ENCODE data around the gene RNASEL. TPM values are rescaled to one million over a fixed set of nuclear protein-coding genes. Genes with fewer than 3 reads are reported as not detected.
"Not testable (repeated sequence)": the region's sequence is repeated elsewhere in the genome, so short reads cannot be mapped to it uniquely, and the experiment has no call there.

Gene RNASEL
- polyA plus RNA-seq, 1 donor (not counting 4 experiments of a cell fraction or from before 2014, with no cell fraction given): 4.7 TPM

DNA sequence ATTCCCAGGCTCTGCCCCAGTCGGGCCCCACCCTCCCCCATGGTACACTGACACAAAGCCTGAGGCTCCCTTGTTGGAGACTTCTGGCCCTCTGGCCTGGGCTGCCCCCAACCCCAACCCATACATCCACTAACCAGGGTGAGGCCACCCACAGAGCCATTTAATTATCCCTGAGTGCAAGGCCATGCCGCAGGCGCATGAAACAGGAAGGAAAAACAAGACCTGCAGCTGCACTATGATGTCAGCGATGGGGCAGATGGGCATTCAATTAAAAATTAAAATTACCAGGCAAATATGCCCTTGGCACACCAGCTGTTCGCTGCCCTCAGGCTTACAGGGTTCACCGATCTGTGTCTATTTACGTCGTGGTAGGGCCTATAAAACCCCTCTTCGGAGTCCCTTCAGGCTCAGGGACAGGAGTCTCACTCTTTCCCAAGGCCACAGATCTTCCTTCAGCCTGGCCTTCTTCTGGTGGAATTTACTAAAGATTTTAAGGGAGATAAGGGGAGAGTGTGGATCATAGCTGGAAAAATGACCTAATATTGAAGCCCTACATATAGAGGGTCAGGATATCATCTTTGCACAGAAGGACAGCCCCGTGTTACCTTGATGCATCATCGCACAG is 44.7 kb upstream of the RNASEL start:
- dilution Hi-C loops (cut with MboI; ENCODE audit: extremely low pct_ligation_motif_present, low sequenced_read_pairs): no loop called here
- no peak overlapping the region for H2AFZ ChIP-seq (ENCODE audit: control insufficient read depth, low read length)
- H3K4me2 ChIP-seq (ENCODE audit: control insufficient read depth, extremely low read depth, insufficient read depth, low read depth, low read length): no peak overlapping the region
- H3K36me3 ChIP-seq (ENCODE audit: control insufficient read depth in 2 of 2, extremely low read depth in 1 of 2, insufficient read depth in 2 of 2, low read length in 2 of 2): no peaks in the 10 kb centered on the region
- H3K4me3 ChIP-seq (ENCODE audit: control insufficient read depth in 2 of 3, extremely low read depth in 1 of 3, insufficient read depth in 2 of 3, low read depth in 1 of 3, low read length in 3 of 3): no peak overlapping the region
- no peaks in the 10 kb centered on the region for H3K4me1 ChIP-seq (ENCODE audit: control insufficient read depth, extremely low read depth, insufficient read depth, low read length)
- H4K20me1 ChIP-seq (ENCODE audit: control insufficient read depth, extremely low read depth, insufficient read depth, low read length): no peaks in the 10 kb centered on the region
- no peaks in the 10 kb centered on the region for H3K9me3 ChIP-seq (ENCODE audit: control insufficient read depth, low read depth, low read length)
- H3K9ac ChIP-seq (ENCODE audit: control insufficient read depth, extremely low read depth, insufficient read depth, low read length): no peak overlapping the region
- H3K9me1 ChIP-seq (ENCODE audit: control insufficient read depth, extremely low read depth, insufficient read depth, low read length): no peaks in the 10 kb centered on the region
- H3K27ac ChIP-seq (ENCODE audit: control insufficient read depth, insufficient read depth, low read length): no peak overlapping the region
- no peak for FAIRE-seq
- TF ChIP-seq CTCF (optimal IDR thresholded peaks at IDR 0.05 in 1 of 3, IDR thresholded peaks at IDR 0.05 in 1 of 3, conservative IDR thresholded peaks at IDR 0.05 in 1 of 3; ENCODE audit: extremely low read depth in 1 of 3, insufficient read depth in 2 of 3, low read length in 3 of 3) (no peak), EZH2 (IDR thresholded peaks at IDR 0.05; ENCODE audit: low read length) (no peak)
- H3K79me2 ChIP-seq (ENCODE audit: control insufficient read depth, insufficient read depth, low read length): no peaks in the 10 kb centered on the region
- H3K27me3 ChIP-seq (ENCODE audit: control insufficient read depth, extremely low read depth, insufficient read depth, low read length): no peaks in the 10 kb centered on the region
- no peak for DNase-seq (ENCODE audit: low read depth, low spot score)

GRCh38 chr1:182633031-182633430 is 44.0 kb upstream of the RNASEL start:
- Histone ChIP-seq H3K4me2 (ENCODE audit: control insufficient read depth, extremely low read depth, insufficient read depth, low read depth, low read length) (no peak overlapping the region), H3K4me1 (ENCODE audit: control insufficient read depth, extremely low read depth, insufficient read depth, low read length) (no peaks in the 10 kb centered on the region), H4K20me1 (ENCODE audit: control insufficient read depth, extremely low read depth, insufficient read depth, low read length) (no peaks in the 10 kb centered on the region), H3K79me2 (ENCODE audit: control insufficient read depth, insufficient read depth, low read length) (no peaks in the 10 kb centered on the region), H3K27ac (ENCODE audit: control insufficient read depth, insufficient read depth, low read length) (no peak overlapping the region), H2AFZ (ENCODE audit: control insufficient read depth, low read length) (no peak overlapping the region), H3K9me3 (ENCODE audit: control insufficient read depth, low read depth, low read length) (no peaks in the 10 kb centered on the region), H3K36me3 (ENCODE audit: control insufficient read depth in 2 of 2, extremely low read depth in 1 of 2, insufficient read depth in 2 of 2, low read length in 2 of 2) (no peaks in the 10 kb centered on the region), H3K27me3 (ENCODE audit: control insufficient read depth, extremely low read depth, insufficient read depth, low read length) (no peaks in the 10 kb centered on the region), H3K9me1 (ENCODE audit: control insufficient read depth, extremely low read depth, insufficient read depth, low read length) (no peaks in the 10 kb centered on the region), H3K4me3 (ENCODE audit: control insufficient read depth in 2 of 3, extremely low read depth in 1 of 3, insufficient read depth in 2 of 3, low read depth in 1 of 3, low read length in 3 of 3) (no peak overlapping the region), H3K9ac (ENCODE audit: control insufficient read depth, extremely low read depth, insufficient read depth, low read length) (no peak overlapping the region)
- dilution Hi-C loops (cut with MboI; ENCODE audit: extremely low pct_ligation_motif_present, low sequenced_read_pairs): no loop called here
- DNase-seq (ENCODE audit: low read depth, low spot score) (no peak), FAIRE-seq (no peak)
- no peak for TF ChIP-seq CTCF (optimal IDR thresholded peaks at IDR 0.05 in 1 of 3, IDR thresholded peaks at IDR 0.05 in 1 of 3, conservative IDR thresholded peaks at IDR 0.05 in 1 of 3; ENCODE audit: extremely low read depth in 1 of 3, insufficient read depth in 2 of 3, low read length in 3 of 3)
- TF ChIP-seq EZH2 (IDR thresholded peaks at IDR 0.05; ENCODE audit: low read length): no peak

DNA sequence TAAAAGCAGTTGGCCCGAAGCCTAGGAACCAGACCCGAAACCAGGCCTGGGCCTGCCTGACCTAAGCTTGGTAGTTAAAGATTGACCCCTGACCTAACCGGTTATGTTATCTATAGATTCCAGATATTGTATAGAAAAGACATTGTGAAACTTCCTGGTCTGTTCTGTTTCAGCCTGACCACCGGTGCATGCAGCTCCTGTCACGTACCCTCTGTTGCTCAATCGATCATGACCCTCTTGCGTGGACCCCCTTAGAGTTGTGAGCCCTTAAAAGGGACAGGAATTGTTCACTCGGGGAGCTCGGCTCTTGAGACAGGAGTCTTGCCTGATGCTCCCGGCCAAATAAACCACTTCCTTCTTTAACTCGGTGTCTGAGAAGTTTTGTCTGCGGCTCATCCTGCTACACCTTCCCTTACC is 43.4 kb upstream of the RNASEL start:
- H3K4me2 ChIP-seq (ENCODE audit: control insufficient read depth, extremely low read depth, insufficient read depth, low read depth, low read length); FAIRE-seq; H3K9me3 ChIP-seq (ENCODE audit: control insufficient read depth, low read depth, low read length); H4K20me1 ChIP-seq (ENCODE audit: control insufficient read depth, extremely low read depth, insufficient read depth, low read length); H3K9ac ChIP-seq (ENCODE audit: control insufficient read depth, extremely low read depth, insufficient read depth, low read length); H3K4me3 ChIP-seq (ENCODE audit: control insufficient read depth in 2 of 3, extremely low read depth in 1 of 3, insufficient read depth in 2 of 3, low read depth in 1 of 3, low read length in 3 of 3); H2AFZ ChIP-seq (ENCODE audit: control insufficient read depth, low read length); H3K9me1 ChIP-seq (ENCODE audit: control insufficient read depth, extremely low read depth, insufficient read depth, low read length); H3K36me3 ChIP-seq (ENCODE audit: control insufficient read depth in 2 of 2, extremely low read depth in 1 of 2, insufficient read depth in 2 of 2, low read length in 2 of 2); H3K4me1 ChIP-seq (ENCODE audit: control insufficient read depth, extremely low read depth, insufficient read depth, low read length); DNase-seq (ENCODE audit: low read depth, low spot score); H3K79me2 ChIP-seq (ENCODE audit: control insufficient read depth, insufficient read depth, low read length); H3K27me3 ChIP-seq (ENCODE audit: control insufficient read depth, extremely low read depth, insufficient read depth, low read length); H3K27ac ChIP-seq (ENCODE audit: control insufficient read depth, insufficient read depth, low read length); dilution Hi-C loops (cut with MboI; ENCODE audit: extremely low pct_ligation_motif_present, low sequenced_read_pairs): not testable (repeated sequence)
